ENCODE measurements around the gene ADPRHL1.
A peak's percentile ranks its signal among the peaks of the same experiment; 100 is the strongest.
"Not testable (repeated sequence)": the region's sequence is repeated elsewhere in the genome, so short reads cannot be mapped to it uniquely, and the experiment has no call there.

Gene ADPRHL1

GRCh38 chr13:113451951-113452421, 1.3 kb downstream of the ADPRHL1 start:
- TF ChIP-seq CTCF (IDR thresholded peaks at IDR 0.05; ENCODE audit: low read depth, low read length): no peak
- in situ Hi-C loops (cut with HindIII; ENCODE audit: low sequenced_read_pairs): no loop called here
- no peak overlapping the region for H3K4me3 ChIP-seq (ENCODE audit: low read depth, low read length)
- no peak for DNase-seq (ENCODE audit: low read depth, low spot score)

- TF ChIP-seq CTCF (IDR thresholded peaks at IDR 0.05; ENCODE audit: low read depth, low read length): peak; percentile 41
- peak; percentile 33 for DNase-seq (ENCODE audit: low read depth, low spot score)
- in situ Hi-C loops (cut with HindIII; ENCODE audit: low sequenced_read_pairs); H3K4me3 ChIP-seq (ENCODE audit: low read depth, low read length): not testable (repeated sequence)
Measured at GRCh38 chr13:113450861-113451620, 2.2 kb downstream of the ADPRHL1 start.

GRCh38 chr13:113450348-113450744, 2.9 kb downstream of the ADPRHL1 start:
- H3K4me3 ChIP-seq (ENCODE audit: low read depth, low read length); in situ Hi-C loops (cut with HindIII; ENCODE audit: low sequenced_read_pairs): not testable (repeated sequence)

GRCh38 chr13:113449693-113450347, 3.5 kb downstream of the ADPRHL1 start:
- in situ Hi-C loops (cut with HindIII; ENCODE audit: low sequenced_read_pairs): no loop called here
- DNase-seq (ENCODE audit: low read depth, low spot score): no peak
- H3K4me3 ChIP-seq (ENCODE audit: low read depth, low read length): no peak overlapping the region
- no peak for TF ChIP-seq CTCF (IDR thresholded peaks at IDR 0.05; ENCODE audit: low read depth, low read length)

More at GRCh38 chr13:113450348-113450744, 2.9 kb downstream of the ADPRHL1 start:
- DNase-seq (ENCODE audit: low read depth, low spot score): not testable (repeated sequence)

- no peak overlapping the region for H3K4me3 ChIP-seq (ENCODE audit: low read depth, low read length)
Measured at GRCh38 chr13:113448885-113449692, 4.2 kb downstream of the ADPRHL1 start.

GRCh38 chr13:113448545-113448884, 4.8 kb downstream of the ADPRHL1 start:
- in situ Hi-C loops (cut with HindIII; ENCODE audit: low sequenced_read_pairs): no loop called here
- no peak overlapping the region for H3K4me3 ChIP-seq (ENCODE audit: low read depth, low read length)
- TF ChIP-seq CTCF (IDR thresholded peaks at IDR 0.05; ENCODE audit: low read depth, low read length): no peak
- DNase-seq (ENCODE audit: low read depth, low spot score): no peak

More at GRCh38 chr13:113448885-113449692, 4.2 kb downstream of the ADPRHL1 start:
- in situ Hi-C loops (cut with HindIII; ENCODE audit: low sequenced_read_pairs): no loop called here
- no peak for TF ChIP-seq CTCF (IDR thresholded peaks at IDR 0.05; ENCODE audit: low read depth, low read length)
- no peak for DNase-seq (ENCODE audit: low read depth, low spot score)
